OCI-LY1 (cell line): Measurements from ENCODE around the gene RAB7A.

Experiments used
- CTCF ChIP-seq: fragments of 200-600 bp; sonication (generic), shearing (Covaris generic); IDR thresholded peaks from 2 replicates; pipeline ENCODE4 v1.5.1; 2017; ENCODE audit warnings: mild to moderate bottlenecking, antibody characterized with exemption, low read length, moderate library complexity, mixed read lengths
- EZH2 ChIP-seq: fragments of 200-600 bp; sonication (generic), shearing (Covaris generic); IDR thresholded peaks from 2 replicates; pipeline ENCODE4 v1.8.0; 2017; ENCODE audit warnings: borderline replicate concordance, mixed run types, mild to moderate bottlenecking, antibody characterized with exemption, low read length, moderate library complexity, mixed read lengths

DNA sequence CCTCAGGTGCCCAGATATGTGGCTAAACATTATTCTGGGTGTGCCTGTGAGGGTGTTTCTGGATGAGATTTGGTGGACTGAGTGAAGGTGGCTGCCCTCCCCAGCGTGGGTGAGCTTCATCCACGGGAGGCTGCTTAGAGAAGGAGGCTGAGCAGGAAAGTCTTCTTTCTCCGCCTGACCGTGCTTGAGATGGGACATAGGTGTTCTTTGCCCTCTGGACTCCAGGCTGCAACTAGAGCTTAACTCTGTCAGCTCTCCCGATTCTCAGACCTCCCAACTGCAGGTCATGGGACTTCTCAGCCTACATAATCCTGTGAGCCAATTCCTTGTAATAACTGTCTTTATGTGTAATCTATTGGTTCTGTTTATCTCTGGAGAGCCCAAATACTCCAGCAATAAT, 34.1 kb downstream of the RAB7A start:
- TF ChIP-seq EZH2 = no peak
- TF ChIP-seq CTCF = no peak
